HepG2 (cell line): ENCODE data around the gene ERBB4. TPM values are rescaled to one million over a fixed set of nuclear protein-coding genes. Genes with fewer than 3 reads are reported as not detected.

ENCODE experiments used
- ATAC-seq: fragments of 200-7000 bp; cut with Tn5 transposase; 3 replicates; pipeline ENCODE4 v1.9.1; 2020; ENCODE audit warnings: mild to moderate bottlenecking, moderate library complexity
- BruUV-seq: library from RNA; stranded (reverse); fragments of 400-500 nt; replicated peaks from 2 replicates; lab custom pipeline; 2021; lab: Mats Ljungman, UMichigan
- CTCF ChIA-PET: fragments of 300-600 bp; formaldehyde crosslinking; extraction: SDS; loops from one replicate; lab custom pipeline; 2021; ENCODE audit warnings: low total read pairs, inconsistent platforms, low intra/inter-chr PET ratio; lab: Yijun Ruan, JAX
- POLR2A ChIA-PET: fragments of 350-600 bp; sonication (Branson Sonifier 250); formaldehyde crosslinking; loops from one replicate; lab custom pipeline; 2020; ENCODE audit warnings: antibody characterized with exemption, inconsistent platforms; lab: Yijun Ruan, JAX
- DNase-seq: peaks from one replicate; pipeline ENCODE4 v3.0.0-alpha.2; 2015; ENCODE audit warnings: low spot score
- FAIRE-seq: peaks from 3 replicates; lab custom pipeline; 2011; peaks lifted over from hg19 to GRCh38; lab: Jason Lieb, UNC
- H2AFZ ChIP-seq: one replicate; pipeline ENCODE4 v1.6.1; 2011; ENCODE audit warnings: low read length, inconsistent platforms
- H3K27ac ChIP-seq: fragments of 300-600 bp; 3 replicates; pipeline ENCODE4 v1.8.0; 2011; ENCODE audit warnings: mixed run types, mild to moderate bottlenecking, mixed read lengths, low read length, inconsistent platforms; ENCODE audit not compliant: insufficient read depth; ENCODE audit errors: extremely low read length
- H3K27me3 ChIP-seq, 2 experiments: fragments of 200-600 bp in 1 of 2; 2 replicates in 1 of 2; 3 replicates in 1 of 2; pipeline versions ENCODE4 v1.6.0 to v1.8.0; 2011; ENCODE audit warnings: low read length in 2 of 2, mild to moderate bottlenecking in 2 of 2, moderate library complexity in 2 of 2, inconsistent platforms in 1 of 2; ENCODE audit not compliant: insufficient read depth in 2 of 2, control insufficient read depth in 1 of 2
- H3K36me3 ChIP-seq, 2 experiments: fragments of 200-600 bp in 1 of 2; replicated peaks in 1 of 2; 2 replicates in 1 of 2; 3 replicates in 1 of 2; pipeline versions ENCODE4 v1.5.1 to v1.8.0; 2011; ENCODE audit warnings: low read length in 2 of 2, inconsistent platforms in 1 of 2; ENCODE audit not compliant: insufficient read depth in 2 of 2, control insufficient read depth in 1 of 2
- H3K4me1 ChIP-seq: 2 replicates; pipeline ENCODE4 v1.5.1; 2012; ENCODE audit warnings: low read length, inconsistent platforms; ENCODE audit not compliant: insufficient read depth
- H3K4me2 ChIP-seq: 2 replicates; pipeline ENCODE4 v1.6.0; 2011; ENCODE audit warnings: low read depth, low read length, inconsistent platforms
- H3K4me3 ChIP-seq, 3 experiments: fragments of 200-600 bp in 1 of 3; sonication (generic), shearing (Covaris generic) in 1 of 3; replicated peaks in 1 of 3; 2 replicates each; pipeline ENCODE4 v1.5.1; 2011 to 2016; ENCODE audit warnings: low read length in 3 of 3, inconsistent platforms in 2 of 3, low read depth in 2 of 3, mild to moderate bottlenecking in 2 of 3, control low read depth in 1 of 3, mixed read lengths in 1 of 3; ENCODE audit not compliant: insufficient read depth in 1 of 3
- H3K79me2 ChIP-seq: one replicate; pipeline ENCODE4 v1.6.1; 2011; ENCODE audit warnings: low read length, inconsistent platforms; ENCODE audit not compliant: insufficient read depth
- H3K9ac ChIP-seq: 2 replicates; pipeline ENCODE4 v1.6.0; 2011; ENCODE audit warnings: mild to moderate bottlenecking, low read depth, low read length, inconsistent platforms; ENCODE audit not compliant: insufficient read depth
- H3K9me3 ChIP-seq: 2 replicates; pipeline ENCODE4 v1.5.1; 2012; ENCODE audit warnings: mild to moderate bottlenecking, low read length
- H4K20me1 ChIP-seq: 2 replicates; pipeline ENCODE4 v1.6.0; 2011; ENCODE audit warnings: inconsistent platforms, mild to moderate bottlenecking, low read length, moderate library complexity; ENCODE audit not compliant: insufficient read depth
- ARID5B ChIP-seq: IDR thresholded peaks from 2 replicates; pipeline ENCODE4 v1.4.0; 2020; ENCODE audit warnings: mild to moderate bottlenecking, missing genetic modification reagents
- CTCF ChIP-seq: sonication (generic); formaldehyde crosslinking; IDR thresholded peaks from 2 replicates; pipeline ENCODE4 v1.5.0; 2020; ENCODE audit warnings: mild to moderate bottlenecking, missing genetic modification reagents, moderate library complexity
- ZKSCAN5 ChIP-seq: sonication (generic); formaldehyde crosslinking; IDR thresholded peaks from 2 replicates; pipeline ENCODE4 v1.5.1; 2020; ENCODE audit warnings: mild to moderate bottlenecking, missing genetic modification reagents
- ZNF207 ChIP-seq: fragments of 450-650 bp; IDR thresholded peaks from 2 replicates; pipeline ENCODE4 v1.6.1; 2016; ENCODE audit warnings: antibody characterized with exemption, borderline replicate concordance
- ZNF574 ChIP-seq: sonication (generic); formaldehyde crosslinking; IDR thresholded peaks from 2 replicates; pipeline ENCODE4 v1.4.0; 2020; ENCODE audit warnings: missing genetic modification reagents
- in situ Hi-C: cut with HindIII; loops from 2 replicates; pipeline ENCODE4 v1.10.0; 2017; ENCODE audit warnings: low pct_unique_long_range_greater_than_20kb; ENCODE audit not compliant: extremely low pct_ligation_motif_present
- intact Hi-C: fragments of 100-400 bp; cut with micrococcal nuclease; formaldehyde crosslinking; loops from one replicate; pipeline ENCODE4 v1.10.0; 2022; ENCODE audit not compliant: unreplicated experiment
- polyA plus RNA-seq, 8 experiments: library from polyadenylated mRNA; depleted of rRNA in 3 of 8; stranded (reverse) in 7 of 8; unstranded in 1 of 8; fragments of >200 nt; fragmentation: Illumina TruSeq in 4 of 8; extraction: Trizol in 4 of 8; gene quantifications; 2 replicates each; pipeline versions ENCODE4 v1.2.1 to v1.2.3, GENCODE V29; 2011 to 2016; ENCODE audit warnings: low read depth in 4 of 8, missing spikeins in 1 of 8, mixed read lengths in 1 of 8; ENCODE audit not compliant: insufficient read depth in 1 of 8
- total RNA-seq, 5 experiments: library from RNA; depleted of rRNA; stranded (reverse); fragments of >200 nt; fragmentation: Illumina TruSeq; extraction: Trizol; gene quantifications; 2 replicates each; pipeline ENCODE4 v1.2.3, GENCODE V29; 2016; ENCODE audit warnings: low read depth in 1 of 5

ERBB4 gene
- total and polyA plus RNA-seq, 2 of the 13 experiments (the other 11 are each of a cell fraction or from before 2014, with no cell fraction given), result not detected

GRCh38 chr2:211512806-211513205 is 1025.8 kb downstream of the ERBB4 start (continued):
- no peak for TF ChIP-seq ARID5B (CRISPR knock-in tag)
- TF ChIP-seq ZNF207, result no peak

GRCh38 chr2:211503856-211504255 is 1034.7 kb downstream of the ERBB4 start:
- FAIRE-seq (no peak), ATAC-seq (no peak; the same call in 2 of the 3 replicates), DNase-seq (no peak)
- no peak overlapping the region for H3K9ac ChIP-seq
- H3K27me3 ChIP-seq, result no peaks in the 10 kb centered on the region
- intact Hi-C loops, result no loop called here
- H3K4me3 ChIP-seq, result no peak overlapping the region
- in situ Hi-C loops, result no loop called here
- ChIA-PET CTCF (no interaction called here), POLR2A (no interaction called here)
- no peak overlapping the region for H2AFZ ChIP-seq
- peak; percentile 96 for TF ChIP-seq ZNF574 (CRISPR knock-in tag)
- TF ChIP-seq ZKSCAN5 (CRISPR knock-in tag), result no peak
- 0 out of 2 replicates have a peak, but pooled peaks have one; percentile 18 for TF ChIP-seq CTCF (CRISPR knock-in tag)
- BruUV-seq, result no TSS peak
- no peaks in the 10 kb centered on the region; the same call in 1 of the 2 replicates for H3K9me3 ChIP-seq
- no peaks in the 10 kb centered on the region for H3K36me3 ChIP-seq
- no peaks in the 10 kb centered on the region for H4K20me1 ChIP-seq
- no peak overlapping the region for H3K27ac ChIP-seq
- H3K79me2 ChIP-seq, result no peaks in the 10 kb centered on the region
- H3K4me1 ChIP-seq, result no peaks in the 10 kb centered on the region
- H3K4me2 ChIP-seq, result no peak overlapping the region
